ENCODE data around the gene SLC44A3. TPM values are rescaled to one million over a fixed set of nuclear protein-coding genes. Genes with fewer than 3 reads are reported as not detected.

SLC44A3 gene
- total RNA-seq, 2 experiments from 2014 or later = not detected

- Mint-ChIP-seq H3K4me1 (ENCODE audit: low read depth) (no peaks in the 10 kb centered on the region), H3K4me3 (no peak overlapping the region), H3K27ac (no peak overlapping the region), H3K27me3 (ENCODE audit: low read depth) (no peaks in the 10 kb centered on the region), H3K36me3 (ENCODE audit: low read depth) (no peaks in the 10 kb centered on the region), H3K9me3 (ENCODE audit: insufficient read depth) (no peaks in the 10 kb centered on the region)
- POLR2A ChIA-PET = no interaction called here
- no peak for ATAC-seq
- DNase-seq = no peak
- CTCF ChIA-PET = interaction anchor here (1.2 kb wide), 1 partner anchor 143 kb away, joined by 3 read pairs; no protein-coding TSS in a partner anchor
These were observed 79.6 kb downstream of the SLC44A3 start for GRCh38 chr1:94899756-94900155.

- no peak overlapping the region for H3K27ac Mint-ChIP-seq
- H3K4me1 Mint-ChIP-seq (ENCODE audit: low read depth) = no peaks in the 10 kb centered on the region
- H3K36me3 Mint-ChIP-seq (ENCODE audit: low read depth) = no peaks in the 10 kb centered on the region
- no peaks in the 10 kb centered on the region for H3K9me3 Mint-ChIP-seq (ENCODE audit: insufficient read depth)
- ChIA-PET CTCF (interaction anchor here (0.8 to 1.0 kb wide), 2 partner anchors 48 to 140 kb away, joined by 3 read pairs; no protein-coding TSS in a partner anchor), POLR2A (no interaction called here)
- no peak for ATAC-seq
- no peak for DNase-seq
- no peaks in the 10 kb centered on the region for H3K27me3 Mint-ChIP-seq (ENCODE audit: low read depth)
- no peak overlapping the region for H3K4me3 Mint-ChIP-seq
These were observed 81.7 kb downstream of the SLC44A3 start for GRCh38 chr1:94901841-94902240.

GRCh38 chr1:94903280-94904009 is 83.3 kb downstream of the SLC44A3 start:
- no peaks in the 10 kb centered on the region for H3K36me3 Mint-ChIP-seq (ENCODE audit: low read depth)
- no peak overlapping the region for H3K27ac Mint-ChIP-seq
- no peaks in the 10 kb centered on the region for H3K27me3 Mint-ChIP-seq (ENCODE audit: low read depth)
- H3K4me1 Mint-ChIP-seq (ENCODE audit: low read depth) = no peaks in the 10 kb centered on the region
- ChIA-PET POLR2A (no interaction called here), CTCF (interaction anchor here (1.2 kb wide), 1 partner anchor 49 kb away, joined by 5 read pairs; no protein-coding TSS in a partner anchor)
- H3K4me3 Mint-ChIP-seq = no peak overlapping the region
- ATAC-seq = no peak
- H3K9me3 Mint-ChIP-seq (ENCODE audit: insufficient read depth) = no peaks in the 10 kb centered on the region
- no peak for DNase-seq

- Mint-ChIP-seq H3K4me3 (no peak overlapping the region), H3K4me1 (ENCODE audit: low read depth) (no peaks in the 10 kb centered on the region), H3K27ac (no peak overlapping the region), H3K27me3 (ENCODE audit: low read depth) (no peaks in the 10 kb centered on the region), H3K36me3 (ENCODE audit: low read depth) (no peaks in the 10 kb centered on the region), H3K9me3 (ENCODE audit: insufficient read depth) (no peaks in the 10 kb centered on the region)
- CTCF ChIA-PET = no interaction called here
- POLR2A ChIA-PET = no interaction called here
- DNase-seq (no peak), ATAC-seq (no peak)
These were observed 85.0 kb downstream of the SLC44A3 start for GRCh38 chr1:94905207-94905606.

- CTCF ChIA-PET = no interaction called here
- Mint-ChIP-seq H3K4me1 (ENCODE audit: low read depth) (no peaks in the 10 kb centered on the region), H3K4me3 (no peak overlapping the region), H3K36me3 (ENCODE audit: low read depth) (no peaks in the 10 kb centered on the region), H3K27me3 (ENCODE audit: low read depth) (no peaks in the 10 kb centered on the region), H3K27ac (no peak overlapping the region), H3K9me3 (ENCODE audit: insufficient read depth) (no peaks in the 10 kb centered on the region)
- POLR2A ChIA-PET = no interaction called here
- no peak for ATAC-seq
- DNase-seq = no peak
These were observed 86.2 kb downstream of the SLC44A3 start for GRCh38 chr1:94906382-94906781.

- H3K4me1 Mint-ChIP-seq (ENCODE audit: low read depth) = no peaks in the 10 kb centered on the region
- CTCF ChIA-PET = no interaction called here
- H3K27ac Mint-ChIP-seq = no peak overlapping the region
- no peak overlapping the region for H3K4me3 Mint-ChIP-seq
- DNase-seq (no peak), ATAC-seq (no peak)
- H3K9me3 Mint-ChIP-seq (ENCODE audit: insufficient read depth) = no peaks in the 10 kb centered on the region
- no peaks in the 10 kb centered on the region for H3K27me3 Mint-ChIP-seq (ENCODE audit: low read depth)
- POLR2A ChIA-PET = no interaction called here
- H3K36me3 Mint-ChIP-seq (ENCODE audit: low read depth) = no peaks in the 10 kb centered on the region
These were observed 87.0 kb downstream of the SLC44A3 start for GRCh38 chr1:94907136-94907535.

GRCh38 chr1:94908190-94908589 is 88.0 kb downstream of the SLC44A3 start:
- no peak overlapping the region for H3K4me3 Mint-ChIP-seq
- ATAC-seq = no peak
- H3K4me1 Mint-ChIP-seq (ENCODE audit: low read depth) = no peaks in the 10 kb centered on the region
- no peaks in the 10 kb centered on the region for H3K9me3 Mint-ChIP-seq (ENCODE audit: insufficient read depth)
- no peak overlapping the region for H3K27ac Mint-ChIP-seq
- H3K27me3 Mint-ChIP-seq (ENCODE audit: low read depth) = no peaks in the 10 kb centered on the region
- DNase-seq = no peak
- H3K36me3 Mint-ChIP-seq (ENCODE audit: low read depth) = no peaks in the 10 kb centered on the region
- CTCF ChIA-PET = no interaction called here
- POLR2A ChIA-PET = no interaction called here

GRCh38 chr1:94908965-94909364 is 88.8 kb downstream of the SLC44A3 start:
- ChIA-PET CTCF (interaction anchor here (0.9 kb wide), 1 partner anchor 54 kb away, joined by 4 read pairs; no protein-coding TSS in a partner anchor), POLR2A (no interaction called here)

GRCh38 chr1:94909486-94909885 is 89.3 kb downstream of the SLC44A3 start:
- Mint-ChIP-seq H3K36me3 (ENCODE audit: low read depth) (no peaks in the 10 kb centered on the region), H3K4me3 (no peak overlapping the region), H3K4me1 (ENCODE audit: low read depth) (no peaks in the 10 kb centered on the region), H3K27ac (no peak overlapping the region), H3K9me3 (ENCODE audit: insufficient read depth) (no peaks in the 10 kb centered on the region), H3K27me3 (ENCODE audit: low read depth) (no peaks in the 10 kb centered on the region)
- ChIA-PET CTCF (interaction anchor here (0.9 kb wide), 1 partner anchor 55 kb away, joined by 4 read pairs; no protein-coding TSS in a partner anchor), POLR2A (no interaction called here)
- no peak for DNase-seq
- ATAC-seq = no peak

More at GRCh38 chr1:94908965-94909364, 88.8 kb downstream of the SLC44A3 start:
- H3K4me3 Mint-ChIP-seq = no peak overlapping the region
- H3K27me3 Mint-ChIP-seq (ENCODE audit: low read depth) = no peaks in the 10 kb centered on the region
- H3K4me1 Mint-ChIP-seq (ENCODE audit: low read depth) = no peaks in the 10 kb centered on the region
- DNase-seq (no peak), ATAC-seq (no peak)
- H3K9me3 Mint-ChIP-seq (ENCODE audit: insufficient read depth) = no peaks in the 10 kb centered on the region
- H3K36me3 Mint-ChIP-seq (ENCODE audit: low read depth) = no peaks in the 10 kb centered on the region
- no peak overlapping the region for H3K27ac Mint-ChIP-seq

- Mint-ChIP-seq H3K27me3 (ENCODE audit: low read depth) (no peaks in the 10 kb centered on the region), H3K9me3 (ENCODE audit: insufficient read depth) (no peaks in the 10 kb centered on the region), H3K36me3 (ENCODE audit: low read depth) (no peaks in the 10 kb centered on the region), H3K4me3 (no peak overlapping the region), H3K4me1 (ENCODE audit: low read depth) (no peaks in the 10 kb centered on the region), H3K27ac (no peak overlapping the region)
- ChIA-PET POLR2A (no interaction called here), CTCF (interaction anchor here (0.9 kb wide), 1 partner anchor 58 kb away, joined by 3 read pairs; no protein-coding TSS in a partner anchor)
- ATAC-seq = no peak
- DNase-seq = no peak
These were observed 92.4 kb downstream of the SLC44A3 start for GRCh38 chr1:94912263-94913184.

- ChIA-PET POLR2A (no interaction called here), CTCF (no interaction called here)
- H3K4me1 Mint-ChIP-seq (ENCODE audit: low read depth) = no peaks in the 10 kb centered on the region
- ATAC-seq = no peak
- no peak overlapping the region for H3K4me3 Mint-ChIP-seq
- H3K27ac Mint-ChIP-seq = no peak overlapping the region
- H3K36me3 Mint-ChIP-seq (ENCODE audit: low read depth) = no peaks in the 10 kb centered on the region
- no peaks in the 10 kb centered on the region for H3K27me3 Mint-ChIP-seq (ENCODE audit: low read depth)
- DNase-seq = no peak
- H3K9me3 Mint-ChIP-seq (ENCODE audit: insufficient read depth) = no peaks in the 10 kb centered on the region
These were observed 97.1 kb downstream of the SLC44A3 start for GRCh38 chr1:94917251-94917650.
